MCF 10A (cell line): ENCODE measurements around the gene TAGLN. TPM values are rescaled to one million over a fixed set of nuclear protein-coding genes. Genes with fewer than 3 reads are reported as not detected.

Source experiments
- BruUV-seq: library from RNA; stranded (reverse); fragments of 400-500 nt; replicated peaks from 2 replicates; lab custom pipeline; 2021; lab: Mats Ljungman, UMichigan
- CTCF ChIA-PET: fragments of 300-600 bp; sonication (Branson Sonifier 250); formaldehyde crosslinking; extraction: SDS; loops from one replicate; lab custom pipeline; 2021; ENCODE audit warnings: antibody characterized with exemption, inconsistent platforms; lab: Yijun Ruan, JAX
- POLR2A ChIA-PET: fragments of 300-600, 350-650 bp; sonication (Branson Sonifier 250); formaldehyde crosslinking; extraction: SDS; loops from one replicate; lab custom pipeline; 2020; ENCODE audit warnings: antibody characterized with exemption, inconsistent platforms; lab: Yijun Ruan, JAX
- DNase-seq: peaks from one replicate; pipeline ENCODE4 v3.0.0-alpha.2; 2018; ENCODE audit not compliant: unreplicated experiment
- H3K27ac Mint-ChIP-seq: one replicate; pipeline ENCODE4 v1.8.0; 2022; ENCODE audit warnings: mild to moderate bottlenecking, low read depth, mixed read lengths; ENCODE audit not compliant: unreplicated experiment
- H3K27me3 Mint-ChIP-seq: one replicate; pipeline ENCODE4 v1.8.0; 2022; ENCODE audit warnings: mixed read lengths; ENCODE audit not compliant: insufficient read depth, unreplicated experiment
- H3K36me3 Mint-ChIP-seq: one replicate; pipeline ENCODE4 v1.8.0; 2022; ENCODE audit warnings: mild to moderate bottlenecking, moderate library complexity, mixed read lengths; ENCODE audit not compliant: insufficient read depth, unreplicated experiment
- H3K4me1 Mint-ChIP-seq: one replicate; pipeline ENCODE4 v1.8.0; 2022; ENCODE audit warnings: mixed read lengths; ENCODE audit not compliant: insufficient read depth, unreplicated experiment
- H3K4me3 Mint-ChIP-seq: one replicate; pipeline ENCODE4 v1.8.0; 2022; ENCODE audit warnings: mild to moderate bottlenecking, moderate library complexity, mixed read lengths; ENCODE audit not compliant: unreplicated experiment
- H3K9me3 Mint-ChIP-seq: one replicate; pipeline ENCODE4 v1.8.0; 2022; ENCODE audit warnings: mixed read lengths; ENCODE audit not compliant: unreplicated experiment
- intact Hi-C: fragments of 100-400 bp; cut with micrococcal nuclease; formaldehyde crosslinking; loops from 2 replicates; pipeline ENCODE4 v1.14.1; 2022
- total RNA-seq: library from RNA; stranded (reverse); gene quantifications from 2 replicates; pipeline ENCODE4 v1.2.3, GENCODE V29; 2022
- TF ChIP-seq, protein P1 (sequence below): fragments of 200-600 bp; IDR thresholded peaks from one replicate; pipeline ENCODE4 v1.8.0; 2022; ENCODE audit warnings: antibody characterized with exemption, mild to moderate bottlenecking; ENCODE audit not compliant: unreplicated experiment

TAGLN gene
- total RNA-seq, 1 experiment from 2014 or later: 45.4 TPM

DNA sequence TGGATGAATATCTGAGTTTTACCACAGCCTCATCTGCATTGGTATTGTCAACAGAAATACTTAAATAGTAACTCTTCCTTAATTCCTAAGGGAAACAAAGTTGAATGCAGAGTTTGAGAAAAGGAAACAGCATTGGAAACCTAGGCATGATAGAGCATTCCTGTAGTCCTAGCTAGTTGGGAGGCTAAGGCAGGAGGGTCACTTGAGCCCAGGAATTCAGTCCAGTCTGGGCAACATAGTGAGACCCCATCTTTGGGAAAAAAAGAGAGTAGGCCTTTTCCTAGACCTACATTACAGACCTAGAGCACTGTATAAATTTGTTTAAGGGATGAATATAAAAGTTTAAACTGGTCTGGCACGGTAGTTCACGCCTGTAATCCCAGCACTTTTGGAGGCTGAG lies 41.7 kb upstream of the TAGLN start:
- ChIA-PET CTCF (interaction anchor here (1.5 kb wide), 1 partner anchor 70 kb away, joined by 7 read pairs; no protein-coding TSS in a partner anchor), POLR2A (interaction anchor here (1.2 to 3.9 kb wide), 2 partner anchors 13 to 16 kb away, joined by 4 to 27 read pairs; partner anchors contain the start of gene PAFAH1B2)
- Mint-ChIP-seq H3K36me3 (peaks cover 87% of the 10 kb centered on the region), H3K4me3 (no peak overlapping the region), H3K27ac (no peak overlapping the region), H3K27me3 (no peaks in the 10 kb centered on the region), H3K4me1 (no peaks in the 10 kb centered on the region), H3K9me3 (no peaks in the 10 kb centered on the region)
- no TSS peak for BruUV-seq
- intact Hi-C loops: no loop called here
- TF ChIP-seq, protein P1, sequence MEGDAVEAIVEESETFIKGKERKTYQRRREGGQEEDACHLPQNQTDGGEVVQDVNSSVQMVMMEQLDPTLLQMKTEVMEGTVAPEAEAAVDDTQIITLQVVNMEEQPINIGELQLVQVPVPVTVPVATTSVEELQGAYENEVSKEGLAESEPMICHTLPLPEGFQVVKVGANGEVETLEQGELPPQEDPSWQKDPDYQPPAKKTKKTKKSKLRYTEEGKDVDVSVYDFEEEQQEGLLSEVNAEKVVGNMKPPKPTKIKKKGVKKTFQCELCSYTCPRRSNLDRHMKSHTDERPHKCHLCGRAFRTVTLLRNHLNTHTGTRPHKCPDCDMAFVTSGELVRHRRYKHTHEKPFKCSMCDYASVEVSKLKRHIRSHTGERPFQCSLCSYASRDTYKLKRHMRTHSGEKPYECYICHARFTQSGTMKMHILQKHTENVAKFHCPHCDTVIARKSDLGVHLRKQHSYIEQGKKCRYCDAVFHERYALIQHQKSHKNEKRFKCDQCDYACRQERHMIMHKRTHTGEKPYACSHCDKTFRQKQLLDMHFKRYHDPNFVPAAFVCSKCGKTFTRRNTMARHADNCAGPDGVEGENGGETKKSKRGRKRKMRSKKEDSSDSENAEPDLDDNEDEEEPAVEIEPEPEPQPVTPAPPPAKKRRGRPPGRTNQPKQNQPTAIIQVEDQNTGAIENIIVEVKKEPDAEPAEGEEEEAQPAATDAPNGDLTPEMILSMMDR: no peak
- DNase-seq: no peak

DNA sequence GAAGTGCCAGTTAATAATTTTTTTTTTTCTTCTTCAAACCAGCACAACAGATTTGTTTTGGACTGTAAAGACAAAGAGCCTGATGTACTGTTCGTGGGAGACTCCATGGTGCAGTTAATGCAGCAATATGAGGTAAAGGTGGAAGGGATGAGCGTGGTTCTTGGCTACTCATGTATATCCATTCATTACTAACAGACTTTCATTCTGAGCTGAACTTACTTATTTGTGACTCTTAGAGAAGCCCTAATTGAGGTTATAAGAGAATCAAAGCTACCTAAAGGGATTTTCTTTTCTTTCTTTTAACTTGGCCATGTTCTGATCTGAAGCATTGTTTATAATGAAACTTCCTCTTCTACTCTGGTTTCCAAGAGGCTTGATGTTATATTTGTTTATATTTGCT lies 39.3 kb upstream of the TAGLN start:
- Mint-ChIP-seq H3K27me3 (no peaks in the 10 kb centered on the region), H3K4me3 (no peak overlapping the region), H3K36me3 (peaks cover 92% of the 10 kb centered on the region), H3K9me3 (no peaks in the 10 kb centered on the region), H3K4me1 (no peaks in the 10 kb centered on the region), H3K27ac (no peak overlapping the region)
- TF ChIP-seq, protein P1: no peak
- intact Hi-C loops: no loop called here
- ChIA-PET CTCF (interaction anchor here (0.6 to 1.2 kb wide), 2 partner anchors 12 to 61 kb away, joined by 3 to 4 read pairs; no protein-coding TSS in a partner anchor), POLR2A (interaction anchor here (0.6 to 2.7 kb wide), 3 partner anchors 16 to 217 kb away, joined by 3 to 18 read pairs (median 10); partner anchors contain the start of genes PAFAH1B2 and SIDT2)
- DNase-seq: no peak
- no TSS peak for BruUV-seq

DNA sequence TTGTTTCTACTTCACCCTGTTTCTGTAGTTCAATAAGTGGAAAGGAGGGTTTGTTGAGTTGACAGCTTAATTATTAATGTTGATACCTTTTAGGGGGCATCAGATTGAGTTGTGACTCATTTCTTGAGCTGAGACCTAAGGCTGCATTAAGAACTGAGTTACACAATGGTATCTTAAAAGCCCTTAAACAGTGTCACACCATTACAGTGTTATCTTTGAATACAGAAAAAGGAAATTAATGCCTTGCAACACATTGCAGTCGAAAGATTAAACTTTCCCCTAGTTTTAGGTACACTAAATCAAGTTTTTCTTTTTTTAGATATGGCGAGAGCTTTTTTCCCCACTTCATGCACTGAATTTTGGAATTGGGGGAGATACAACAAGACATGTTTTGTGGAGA lies 38.3 kb upstream of the TAGLN start:
- TF ChIP-seq, protein P1: no peak
- H3K36me3 Mint-ChIP-seq: peaks cover 92% of the 10 kb centered on the region

DNA sequence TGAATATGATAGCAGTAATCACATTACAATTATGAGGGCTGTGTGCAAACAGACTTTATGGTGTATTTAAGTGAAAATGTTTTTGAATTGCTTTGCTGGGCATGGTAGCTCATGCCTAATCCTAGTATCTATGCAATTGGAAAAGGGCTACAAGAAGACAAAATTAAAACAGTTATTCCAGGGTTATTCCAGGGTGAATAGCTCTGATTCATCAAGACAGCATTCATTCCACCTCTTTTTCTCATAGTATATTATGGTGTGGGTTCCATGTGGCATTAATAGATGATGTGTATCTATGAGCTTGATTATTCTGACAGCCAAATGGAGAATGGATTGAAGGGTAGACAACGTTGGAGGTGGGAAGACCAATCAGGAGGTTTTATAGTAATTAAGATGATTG lies 32.7 kb upstream of the TAGLN start:
- no peak for DNase-seq
- H3K27me3 Mint-ChIP-seq: no peaks in the 10 kb centered on the region
- BruUV-seq: no TSS peak
- intact Hi-C loops: no loop called here
- TF ChIP-seq, protein P1: no peak
- CTCF ChIA-PET: no interaction called here
- peaks cover 14% of the 10 kb centered on the region for H3K4me1 Mint-ChIP-seq
- peaks cover 100% of the 10 kb centered on the region for H3K36me3 Mint-ChIP-seq
- no peak overlapping the region for H3K27ac Mint-ChIP-seq
- POLR2A ChIA-PET: interaction anchor here (0.7 to 2.5 kb wide), 5 partner anchors 10 to 22 kb away, joined by 3 to 13 read pairs (median 5); partner anchors contain the start of genes PAFAH1B2 and SIDT2
- H3K4me3 Mint-ChIP-seq: no peak overlapping the region
- H3K9me3 Mint-ChIP-seq: no peaks in the 10 kb centered on the region

More for the DNA sequence above, 38.3 kb upstream of the TAGLN start:
- DNase-seq: no peak
- intact Hi-C loops: no loop called here
- CTCF ChIA-PET: interaction anchor here (1.1 to 1.5 kb wide), 3 partner anchors 13 to 55 kb away, joined by 4 read pairs; no protein-coding TSS in a partner anchor
- H3K9me3 Mint-ChIP-seq: no peaks in the 10 kb centered on the region
- H3K27me3 Mint-ChIP-seq: no peaks in the 10 kb centered on the region
- H3K4me1 Mint-ChIP-seq: peaks cover 6% of the 10 kb centered on the region
- no peak overlapping the region for H3K4me3 Mint-ChIP-seq
- POLR2A ChIA-PET: interaction anchor here (0.9 to 2.7 kb wide), 3 partner anchors 15 to 18 kb away, joined by 3 to 18 read pairs (median 10); partner anchors contain the start of genes PAFAH1B2 and SIDT2
- BruUV-seq: no TSS peak
- H3K27ac Mint-ChIP-seq: no peak overlapping the region
